Uterus (tissue), 4 donors: Measurements from ENCODE around the gene TEAD4. TPM values are rescaled to one million over a fixed set of nuclear protein-coding genes. Genes with fewer than 3 reads are reported as not detected.

ENCODE experiments used
- DNase-seq, 2 donors: peaks; one replicate each; pipeline ENCODE4 v3.0.0-alpha.2; 2019 to 2020
- H3K27ac ChIP-seq, 2 donors: fragments of 200-600 bp; sonication (generic); 1 replicate in 1 of 2; 2 replicates in 1 of 2; pipeline ENCODE4 v1.5.1; 2016 to 2018
- H3K27me3 ChIP-seq, 2 donors: fragments of 200-600 bp; sonication (generic); one replicate each; pipeline ENCODE4 v1.5.1; 2018 to 2019; ENCODE audit warnings: control low read depth in 1 of 2
- H3K36me3 ChIP-seq, 2 donors: fragments of 200-600 bp; sonication (generic); one replicate each; pipeline ENCODE4 v1.5.1; 2019; ENCODE audit warnings: control low read depth in 1 of 2
- H3K4me1 ChIP-seq, 2 donors: fragments of 200-600 bp; sonication (generic); one replicate each; pipeline ENCODE4 v1.5.1; 2018 to 2019; ENCODE audit warnings: control low read depth in 1 of 2
- H3K4me3 ChIP-seq, 2 donors: fragments of 200-600 bp; sonication (generic); 1 replicate in 1 of 2; 2 replicates in 1 of 2; pipeline ENCODE4 v1.5.1; 2018 to 2019; ENCODE audit warnings: mild to moderate bottlenecking in 1 of 2
- H3K9me3 ChIP-seq, 2 donors: fragments of 200-600 bp; sonication (generic); one replicate each; pipeline ENCODE4 v1.5.1; 2019; ENCODE audit warnings: control low read depth in 1 of 2
- CTCF ChIP-seq, 4 experiments: fragments of 200-600 bp in 2 of 4; fragments of 450-650 bp in 2 of 4; sonication (generic) in 2 of 4; IDR thresholded peaks; one replicate each; pipeline ENCODE4 v1.5.1; 2016 to 2019; ENCODE audit warnings: antibody characterized with exemption in 4 of 4, mild to moderate bottlenecking in 2 of 4, moderate library complexity in 1 of 4
- POLR2A ChIP-seq, 2 donors: fragments of 450-650 bp; IDR thresholded peaks; one replicate each; pipeline ENCODE4 v1.6.1; 2016; ENCODE audit warnings: antibody characterized with exemption in 2 of 2, mild to moderate bottlenecking in 1 of 2, moderate library complexity in 1 of 2
- intact Hi-C: fragments of 100-400 bp; cut with DNase I; formaldehyde crosslinking; loops from one replicate; pipeline ENCODE4 v1.15.1; 2023; ENCODE audit warnings: low total_unique reads
- total RNA-seq, 4 donors: library from RNA; depleted of rRNA in 3 of 4; stranded (reverse); fragments of >200 nt in 3 of 4; gene quantifications; one replicate each; pipeline versions ENCODE4 v1.1.0 to v1.2.4, GENCODE V29; 2014 to 2023
- donor health status: DM: yes; HTN: yes; CAD: no.

TEAD4 gene
- total RNA-seq, 4 donors from 2014 or later, result 1.3 to 33.8 (median 14.9) TPM

GRCh38 chr12:3035815-3036702, 76.9 kb downstream of the TEAD4 start:
- Histone ChIP-seq H3K4me3 (no peak overlapping the region), H3K27ac (no peak overlapping the region), H3K27me3 (no peaks in the 10 kb centered on the region), H3K4me1 (no peaks in the 10 kb centered on the region), H3K9me3 (no peaks in the 10 kb centered on the region), H3K36me3 (no peaks in the 10 kb centered on the region)
- TF ChIP-seq POLR2A (IDR thresholded peaks at IDR 0.05), result no peak
- TF ChIP-seq CTCF (IDR thresholded peaks at IDR 0.05), result no peak
- intact Hi-C loops, result loop anchor here (10.0 kb wide), 1 partner anchor 71 kb away; no protein-coding TSS in a partner anchor
- DNase-seq, result no peak

- no peak overlapping the region for H3K4me3 ChIP-seq
- H3K27me3 ChIP-seq, result no peaks in the 10 kb centered on the region
- no peaks in the 10 kb centered on the region for H3K36me3 ChIP-seq
- no peaks in the 10 kb centered on the region for H3K9me3 ChIP-seq
- H3K4me1 ChIP-seq, result no peaks in the 10 kb centered on the region
- DNase-seq, result no peak
- H3K27ac ChIP-seq, result no peak overlapping the region
- TF ChIP-seq POLR2A (IDR thresholded peaks at IDR 0.05) (no peak), CTCF (IDR thresholded peaks at IDR 0.05) (no peak)
- intact Hi-C loops, result loop anchor here (10.0 kb wide), 1 partner anchor 72 kb away; no protein-coding TSS in a partner anchor
These were observed 77.9 kb downstream of the TEAD4 start for GRCh38 chr12:3036901-3037600.

- no peak for DNase-seq
- no peaks in the 10 kb centered on the region for H3K4me1 ChIP-seq
- H3K27me3 ChIP-seq, result no peaks in the 10 kb centered on the region
- H3K4me3 ChIP-seq, result no peak overlapping the region
- intact Hi-C loops, result loop anchor here (10.0 kb wide), 1 partner anchor 73 kb away; no protein-coding TSS in a partner anchor
- TF ChIP-seq CTCF (IDR thresholded peaks at IDR 0.05), result no peak
- TF ChIP-seq POLR2A (IDR thresholded peaks at IDR 0.05), result no peak
- no peaks in the 10 kb centered on the region for H3K36me3 ChIP-seq
- no peak overlapping the region for H3K27ac ChIP-seq
- H3K9me3 ChIP-seq, result no peaks in the 10 kb centered on the region
These were observed 79.0 kb downstream of the TEAD4 start for GRCh38 chr12:3038166-3038565.

GRCh38 chr12:3038926-3039510, 79.8 kb downstream of the TEAD4 start:
- intact Hi-C loops, result loop anchor here (10.0 kb wide), 1 partner anchor 74 kb away; no protein-coding TSS in a partner anchor
- no peaks in the 10 kb centered on the region for H3K4me1 ChIP-seq
- no peak overlapping the region for H3K4me3 ChIP-seq
- no peaks in the 10 kb centered on the region for H3K27me3 ChIP-seq
- no peaks in the 10 kb centered on the region for H3K36me3 ChIP-seq
- TF ChIP-seq CTCF (IDR thresholded peaks at IDR 0.05) (no peak), POLR2A (IDR thresholded peaks at IDR 0.05) (no peak)
- no peak for DNase-seq
- H3K27ac ChIP-seq, result no peak overlapping the region
- no peaks in the 10 kb centered on the region for H3K9me3 ChIP-seq
